SKM-1 (cell line): ENCODE results near the gene KCNAB1.
"Not testable (repeated sequence)": the region's sequence is repeated elsewhere in the genome, so short reads cannot be mapped to it uniquely, and the experiment has no call there.

ENCODE experiments used
- DNase-seq: peaks from one replicate; lab custom pipeline; 2025; ENCODE audit not compliant: unreplicated experiment; lab: John Stamatoyannopoulos, UW

The KCNAB1 gene

GRCh38 chr3:156120528-156121251 is at the start of gene KCNAB1:
Gene KCNAB1 (plus strand): TSS chr3:156120578.
- no peak for DNase-seq

- no peak for DNase-seq
Measured at GRCh38 chr3:156071031-156071430, 49.3 kb upstream of the KCNAB1 start.

GRCh38 chr3:156072950-156073657 is 47.3 kb upstream of the KCNAB1 start:
- DNase-seq = not testable (repeated sequence)

GRCh38 chr3:156090126-156090525 is 30.3 kb upstream of the KCNAB1 start:
- no peak for DNase-seq

- no peak for DNase-seq
Measured at GRCh38 chr3:156093964-156094363, 26.4 kb upstream of the KCNAB1 start.

- no peak for DNase-seq
Measured at GRCh38 chr3:156094391-156094790, 26.0 kb upstream of the KCNAB1 start.

- DNase-seq = not testable (repeated sequence)
Measured at GRCh38 chr3:156095652-156096051, 24.7 kb upstream of the KCNAB1 start.

GRCh38 chr3:156098437-156099035 is 21.8 kb upstream of the KCNAB1 start:
- no peak for DNase-seq

- not testable (repeated sequence) for DNase-seq
Measured at GRCh38 chr3:156099348-156099747, 21.0 kb upstream of the KCNAB1 start.

- DNase-seq = not testable (repeated sequence)
Measured at GRCh38 chr3:156099984-156100383, 20.4 kb upstream of the KCNAB1 start.

GRCh38 chr3:156102267-156102931 is 18.0 kb upstream of the KCNAB1 start:
- no peak for DNase-seq

- no peak for DNase-seq
Measured at GRCh38 chr3:156106721-156107373, 13.5 kb upstream of the KCNAB1 start.

GRCh38 chr3:156107504-156107903 is 12.9 kb upstream of the KCNAB1 start:
- DNase-seq = no peak

- DNase-seq = no peak
Measured at GRCh38 chr3:156108616-156109015, 11.8 kb upstream of the KCNAB1 start.

GRCh38 chr3:156109989-156110388 is 10.4 kb upstream of the KCNAB1 start:
- no peak for DNase-seq

GRCh38 chr3:156126467-156126866 is 6.1 kb downstream of the KCNAB1 start:
- DNase-seq = no peak

- no peak for DNase-seq
Measured at GRCh38 chr3:156131241-156131640, 10.9 kb downstream of the KCNAB1 start.

GRCh38 chr3:156131799-156132198 is 11.4 kb downstream of the KCNAB1 start:
- no peak for DNase-seq

- DNase-seq = no peak
Measured at GRCh38 chr3:156132313-156132712, 11.9 kb downstream of the KCNAB1 start.

GRCh38 chr3:156133076-156133475 is 12.7 kb downstream of the KCNAB1 start:
- DNase-seq = no peak
